ENCODE measurements around the gene GRIA2.

Gene GRIA2

GRCh38 chr4:157363360-157363759, 142.8 kb downstream of the GRIA2 start:
- H3K4me3 ChIP-seq (ENCODE audit: low read depth, low read length), result no peak overlapping the region

- no peak overlapping the region for H3K4me3 ChIP-seq (ENCODE audit: low read depth, low read length)
Observed at GRCh38 chr4:157372154-157372553, 151.6 kb downstream of the GRIA2 start.

- no peak overlapping the region for H3K4me3 ChIP-seq (ENCODE audit: low read depth, low read length)
Observed at GRCh38 chr4:157372567-157372966, 152.0 kb downstream of the GRIA2 start.

- no peak overlapping the region for H3K4me3 ChIP-seq (ENCODE audit: low read depth, low read length)
Observed at GRCh38 chr4:157389741-157390140, 169.2 kb downstream of the GRIA2 start.

- H3K4me3 ChIP-seq (ENCODE audit: low read depth, low read length), result no peak overlapping the region
Observed at GRCh38 chr4:157405070-157405469, 184.5 kb downstream of the GRIA2 start.

Measured in iPS-11a (cell line).